ENCODE data around the gene TAGLN2. TPM values are rescaled to one million over a fixed set of nuclear protein-coding genes. Genes with fewer than 3 reads are reported as not detected.

Gene TAGLN2
- polyA plus RNA-seq (ENCODE audit: insufficient read length): 151 TPM

GRCh38 chr1:159924791-159925718 is at the start of gene TAGLN2:
Gene TAGLN2, minus strand, starts transcription at chr1:159925507. Its CDS starts 4,998 bp downstream, at chr1:159920509.
- DNase-seq (ENCODE audit: low read depth): no peak

DNA sequence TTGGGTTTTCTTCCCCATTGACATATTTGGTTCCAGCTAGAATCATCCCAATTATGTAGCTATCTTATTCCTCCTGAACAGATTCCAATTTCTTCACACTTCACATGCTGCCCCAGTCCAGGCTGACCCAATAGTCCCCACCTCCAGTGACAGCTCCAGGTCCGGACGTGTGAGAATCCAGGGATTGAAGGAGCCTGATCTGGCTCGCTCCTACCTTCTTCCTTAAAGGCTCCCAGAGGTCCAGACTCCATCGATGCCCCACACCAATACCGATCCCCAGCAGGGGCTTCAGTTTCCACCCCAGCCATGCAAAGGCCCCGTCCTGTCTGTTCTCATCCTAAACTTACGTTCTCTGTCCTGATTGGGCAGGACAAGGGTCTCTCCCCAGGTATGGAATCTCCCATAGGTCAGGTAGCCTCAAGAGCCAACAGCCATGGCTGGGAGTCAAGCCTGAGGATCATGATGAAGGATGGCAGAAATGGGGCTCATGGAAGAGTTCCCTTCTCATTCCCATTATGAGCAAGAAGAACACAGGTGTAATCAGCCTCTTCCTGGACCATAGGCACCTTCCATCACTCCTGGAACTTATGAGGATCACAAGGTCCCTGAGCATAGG is 49.2 kb upstream of the TAGLN2 start:
- DNase-seq (ENCODE audit: low read depth): no peak

DNA sequence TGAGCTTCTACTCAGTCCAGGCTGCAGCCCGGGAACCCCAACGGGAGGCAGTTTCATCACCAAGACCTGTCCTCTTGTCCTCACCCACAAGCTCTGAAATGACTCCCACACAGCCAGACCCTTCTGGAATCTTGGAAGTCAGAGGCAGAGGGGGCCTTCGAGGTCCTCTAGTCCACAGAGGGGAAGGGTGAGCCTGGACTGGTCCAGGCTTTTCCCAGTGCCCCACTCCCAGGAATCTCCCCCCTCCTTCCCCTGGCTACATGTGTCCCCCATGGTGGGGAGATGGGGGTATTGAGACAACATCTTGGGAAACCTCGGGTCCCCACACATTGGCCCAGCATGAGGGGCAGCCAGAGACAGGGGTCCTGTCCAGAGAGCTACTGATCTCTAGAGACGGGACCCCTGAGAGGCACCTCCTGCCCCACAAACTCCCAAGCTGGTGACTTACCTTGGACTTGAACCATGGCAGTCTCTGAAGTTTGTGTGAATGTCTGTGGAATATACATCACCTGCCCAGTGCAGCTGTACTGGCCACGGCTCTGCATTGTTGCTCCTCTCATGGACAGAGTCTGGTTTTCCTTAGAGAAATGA is 48.1 kb upstream of the TAGLN2 start:
- no peak for DNase-seq (ENCODE audit: low read depth)

DNA sequence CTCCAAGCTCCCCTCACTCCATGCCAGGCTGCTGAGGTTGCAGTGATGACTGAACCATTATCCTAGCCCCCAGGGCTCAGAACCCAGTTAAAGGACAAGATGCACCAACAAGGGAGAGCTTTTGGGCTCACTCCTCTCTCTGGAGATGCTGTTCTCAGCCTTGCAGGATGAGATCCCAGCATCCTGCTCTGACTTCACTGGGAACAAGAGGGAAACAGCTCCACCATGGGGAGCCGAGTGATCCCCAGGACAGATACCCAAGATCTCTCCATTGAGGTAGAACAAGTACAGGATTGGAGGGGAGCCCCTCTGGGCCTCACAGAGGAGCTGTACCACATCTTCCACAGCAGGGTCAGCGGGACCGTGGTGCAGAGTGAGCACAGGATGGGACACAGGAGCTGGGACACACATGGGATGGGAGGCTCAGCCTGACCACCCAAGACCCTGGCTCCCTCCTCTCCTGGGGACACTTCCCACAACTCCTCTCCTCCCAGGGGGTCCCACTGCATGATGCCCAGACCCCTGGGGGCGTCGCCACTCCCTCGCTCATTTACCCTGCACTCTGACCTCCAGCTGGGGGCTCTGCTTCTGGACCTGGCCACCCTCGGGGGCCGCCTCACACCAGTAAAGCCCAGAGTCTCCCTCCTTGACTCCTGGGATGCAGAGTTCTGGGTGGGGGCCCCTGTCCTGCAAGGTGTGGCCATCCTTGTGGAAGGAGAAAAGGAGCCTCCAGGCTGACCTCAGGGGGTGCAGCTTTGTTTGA is 47.3 kb upstream of the TAGLN2 start:
- DNase-seq (ENCODE audit: low read depth): no peak

DNA sequence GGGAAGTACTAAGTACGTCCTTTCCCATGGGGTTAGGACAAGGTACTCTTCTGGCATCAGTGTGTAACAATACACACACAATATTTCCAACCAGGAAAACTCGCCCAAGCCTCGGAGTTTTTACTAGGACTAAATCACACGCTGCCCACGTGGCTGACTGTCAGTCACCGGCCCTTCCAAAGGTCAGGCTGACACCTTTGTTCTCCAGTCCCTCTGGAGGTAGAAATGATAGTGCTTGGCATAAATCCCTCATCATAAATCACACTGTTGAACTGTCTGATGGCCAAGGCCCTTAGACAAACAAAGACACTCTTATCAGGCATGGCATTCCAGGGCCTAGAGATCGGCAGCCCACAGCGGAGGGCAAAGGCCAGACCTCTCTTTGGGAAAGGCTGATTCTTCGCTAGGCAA is 45.6 kb upstream of the TAGLN2 start:
- no peak for DNase-seq (ENCODE audit: low read depth)

- DNase-seq (ENCODE audit: low read depth): no peak
Measured at GRCh38 chr1:159968901-159969300, 43.6 kb upstream of the TAGLN2 start.

DNA sequence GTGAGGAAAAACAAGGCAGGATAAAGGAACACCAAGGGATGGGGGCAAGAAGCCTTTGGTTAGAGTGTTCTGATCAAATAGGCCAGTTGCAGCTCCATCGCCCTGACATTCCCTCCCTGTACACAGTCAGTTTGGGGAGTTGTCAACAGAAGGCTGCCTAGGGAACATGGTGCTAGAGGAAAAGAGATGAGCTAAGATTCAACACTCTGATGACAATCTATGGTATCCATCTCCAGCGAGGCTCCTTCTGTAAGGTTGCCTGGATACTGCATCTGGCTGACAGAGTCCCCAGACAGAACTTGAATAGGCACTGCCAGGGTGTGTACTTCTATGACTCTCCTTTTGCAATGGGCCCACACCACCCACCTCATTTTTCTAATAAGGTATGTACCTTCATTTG is 40.0 kb upstream of the TAGLN2 start:
- DNase-seq (ENCODE audit: low read depth): no peak

GRCh38 chr1:159964144-159964543 is 38.8 kb upstream of the TAGLN2 start:
- DNase-seq (ENCODE audit: low read depth): no peak

DNA sequence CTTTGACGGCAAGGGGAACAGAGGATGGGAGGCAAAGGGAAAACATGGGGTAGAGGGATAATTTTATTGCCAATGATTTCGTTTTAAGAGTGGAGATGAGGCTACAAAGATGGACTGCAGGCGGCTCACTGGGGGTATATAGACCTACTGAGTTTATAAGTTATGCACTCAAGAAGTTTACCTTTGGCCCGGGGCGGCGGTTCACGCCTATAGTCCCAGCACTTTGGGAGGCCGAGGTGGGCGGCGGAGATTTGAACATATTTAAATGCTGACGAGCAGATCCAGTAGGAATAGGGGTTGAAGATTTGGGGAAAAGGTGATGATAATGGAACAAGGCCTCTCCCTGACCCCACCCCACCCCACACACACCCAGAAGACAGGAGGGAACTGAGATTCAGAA is 36.9 kb upstream of the TAGLN2 start:
- DNase-seq (ENCODE audit: low read depth): no peak

GRCh38 chr1:159961636-159962035 is 36.3 kb upstream of the TAGLN2 start:
- DNase-seq (ENCODE audit: low read depth): no peak

DNA sequence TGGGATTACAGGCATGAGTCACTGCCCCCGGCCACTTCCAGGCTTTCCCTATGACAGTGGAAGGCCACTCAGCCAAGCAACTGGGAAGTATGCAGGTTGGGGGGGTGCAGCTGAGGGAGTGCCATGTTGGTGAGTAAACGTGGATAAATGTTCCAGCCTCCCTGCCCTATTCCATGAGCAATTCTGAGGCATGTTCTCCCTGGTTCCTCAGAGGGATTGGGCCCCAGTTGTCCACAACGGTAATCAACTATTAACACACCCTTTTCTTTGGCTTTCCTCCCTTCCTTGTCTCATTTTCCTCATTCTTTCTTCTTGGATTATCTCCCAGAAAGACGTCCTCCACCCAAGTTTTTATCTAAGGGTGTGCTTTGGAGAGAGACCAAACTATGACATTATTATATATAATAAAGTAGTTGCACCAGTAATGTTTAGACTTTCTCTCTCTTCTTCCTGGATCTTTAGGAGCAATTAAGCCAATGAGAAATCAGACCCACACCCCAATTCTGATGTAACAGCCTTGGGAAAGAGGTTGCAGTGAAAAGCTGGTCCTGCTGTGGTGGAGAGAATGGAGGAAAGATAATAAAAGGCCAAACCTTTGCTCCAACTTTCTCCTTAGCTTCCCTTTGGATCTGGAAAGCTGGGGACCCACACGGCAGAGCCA is 35.5 kb upstream of the TAGLN2 start:
- DNase-seq (ENCODE audit: low read depth): peak; percentile 76

DNA sequence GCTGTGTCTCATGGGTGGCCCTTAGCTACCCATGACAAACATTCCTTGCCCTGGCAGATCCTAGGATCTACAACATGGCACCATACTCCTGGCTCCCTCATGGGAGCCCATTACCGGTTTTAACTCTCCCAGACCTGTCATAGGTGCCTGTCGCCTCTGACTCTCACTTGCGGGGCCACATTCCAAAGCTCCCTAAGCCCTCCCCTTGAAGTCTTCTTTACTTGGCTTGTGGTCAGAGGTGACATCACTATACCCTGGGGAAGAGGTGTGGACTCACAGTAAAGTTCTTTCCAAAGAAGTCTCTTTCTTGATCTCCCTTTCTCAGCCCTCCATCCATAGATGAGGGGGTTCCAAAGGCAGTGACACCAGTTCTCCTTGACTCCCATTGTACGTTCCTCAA is 34.1 kb upstream of the TAGLN2 start:
- no peak for DNase-seq (ENCODE audit: low read depth)

DNA sequence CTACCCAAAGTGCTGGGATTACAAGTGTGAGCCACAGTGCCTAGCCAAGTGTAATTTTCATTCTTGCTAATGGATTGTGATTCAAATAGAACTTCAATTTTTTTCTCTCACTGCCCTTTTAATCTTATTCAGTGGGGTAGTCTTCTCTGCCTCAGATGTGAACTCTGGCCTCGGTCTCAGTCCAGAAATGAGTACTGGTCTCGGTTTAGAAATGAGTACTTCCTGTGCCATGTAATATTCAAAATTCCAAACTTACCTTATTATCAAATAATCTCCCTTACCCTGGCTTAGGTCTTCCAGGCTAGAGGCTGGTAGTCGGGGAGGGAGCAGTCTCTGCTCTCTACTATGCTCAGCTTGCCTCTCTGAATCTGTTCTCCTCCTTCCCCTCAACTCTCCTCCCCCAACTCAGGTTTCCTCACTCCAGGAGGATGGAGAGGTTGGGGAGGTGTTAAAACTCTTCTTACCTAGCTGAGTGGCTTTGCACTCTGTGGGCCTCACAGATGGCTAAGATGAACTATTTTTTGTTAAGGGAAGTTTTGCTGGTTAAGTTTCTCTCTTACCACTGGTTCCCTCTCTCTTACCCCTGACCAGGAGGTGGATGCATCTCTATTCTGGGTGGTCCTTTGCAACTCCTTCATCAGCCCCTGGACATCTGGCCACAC is 33.5 kb upstream of the TAGLN2 start:
- no peak for DNase-seq (ENCODE audit: low read depth)

GRCh38 chr1:159957824-159958268 is 32.5 kb upstream of the TAGLN2 start:
- DNase-seq (ENCODE audit: low read depth): no peak

DNA sequence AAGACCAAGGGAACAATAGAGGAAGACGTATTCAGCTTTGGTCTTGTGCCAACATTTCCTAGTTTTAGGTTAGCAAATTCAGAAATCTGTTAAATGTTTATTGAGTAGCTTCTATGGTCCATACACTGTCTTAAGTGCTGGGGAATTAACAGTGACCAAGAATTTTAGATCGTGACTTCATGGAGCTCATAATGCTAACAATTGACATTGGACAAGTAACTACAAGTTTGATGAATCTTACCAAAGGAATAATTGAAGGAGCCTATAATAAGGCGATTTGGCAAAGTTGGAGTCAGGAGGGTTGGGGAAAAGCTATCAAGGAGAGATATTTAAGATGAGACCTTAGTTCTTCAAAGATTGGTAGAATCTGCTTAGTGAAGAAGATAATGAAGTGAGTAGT is 30.1 kb upstream of the TAGLN2 start:
- DNase-seq (ENCODE audit: low read depth): no peak

GRCh38 chr1:159953536-159954515 is 28.5 kb upstream of the TAGLN2 start, which contains the start of gene SLAMF9:
Gene SLAMF9, minus strand, starts transcription at chr1:159954237. Its CDS starts 100 bp downstream, at chr1:159954137.
- no peak for DNase-seq (ENCODE audit: low read depth)

GRCh38 chr1:159952932-159953331 is 27.6 kb upstream of the TAGLN2 start:
- DNase-seq (ENCODE audit: low read depth): no peak

DNA sequence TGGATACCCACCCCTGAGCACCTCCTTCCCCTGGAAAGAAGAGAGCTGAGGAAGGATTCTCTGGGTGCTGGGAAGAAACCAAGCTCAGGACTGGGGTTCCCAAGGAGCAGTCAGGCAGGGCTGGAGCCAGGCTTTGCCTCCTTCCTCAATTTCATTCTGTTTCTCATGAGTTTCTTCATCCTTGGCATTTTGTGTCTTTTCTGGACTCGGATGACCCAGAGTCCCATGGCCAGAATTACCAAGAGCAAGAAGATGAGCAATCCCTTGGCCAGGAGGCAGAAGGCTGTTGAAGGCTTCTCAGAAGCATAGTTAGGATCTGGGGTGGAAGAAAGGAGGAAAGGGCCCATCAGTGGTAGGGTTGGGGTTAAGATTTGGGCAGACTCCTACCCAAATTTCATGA is 26.2 kb upstream of the TAGLN2 start:
- DNase-seq (ENCODE audit: low read depth): no peak

GRCh38 chr1:159951016-159951415 is 25.7 kb upstream of the TAGLN2 start:
- no peak for DNase-seq (ENCODE audit: low read depth)

All from forelimb muscle (tissue), 1 donor.